Esophagus muscularis mucosa (tissue), 4 donors: ENCODE measurements around the gene TRMT61A. TPM values are rescaled to one million over a fixed set of nuclear protein-coding genes. Genes with fewer than 3 reads are reported as not detected.

Source experiments
- DNase-seq: peaks from one replicate; pipeline ENCODE4 v3.0.0-alpha.2; 2017; ENCODE audit errors: extremely low spot score
- H3K27ac ChIP-seq, 4 donors: fragments of 200-600 bp; sonication (generic); replicated peaks in 1 of 4; 1 replicate in 3 of 4; 2 replicates in 1 of 4; pipeline ENCODE4 v1.5.1; 2016 to 2019; ENCODE audit warnings: mild to moderate bottlenecking in 1 of 4
- H3K27me3 ChIP-seq, 4 donors: fragments of 200-600 bp; sonication (generic); one replicate each; pipeline versions ENCODE4 v1.5.1 to v1.6.0; 2016 to 2019
- H3K36me3 ChIP-seq, 4 donors: fragments of 200-600 bp; sonication (generic); one replicate each; pipeline ENCODE4 v1.5.1; 2016 to 2019
- H3K4me1 ChIP-seq, 4 donors: fragments of 200-600 bp; sonication (generic); one replicate each; pipeline ENCODE4 v1.5.1; 2016 to 2019
- H3K4me3 ChIP-seq, 4 donors: fragments of 200-600 bp; sonication (generic); 1 replicate in 2 of 4; 2 replicates in 2 of 4; pipeline ENCODE4 v1.5.1; 2016 to 2019; ENCODE audit warnings: mild to moderate bottlenecking in 4 of 4, moderate library complexity in 1 of 4
- H3K9me3 ChIP-seq, 4 donors: fragments of 200-600 bp; sonication (generic); 1 replicate in 3 of 4; 2 replicates in 1 of 4; pipeline ENCODE4 v1.5.1; 2016 to 2019
- CTCF ChIP-seq, 3 experiments: fragments of 200-600 bp in 2 of 3; fragments of 450-650 bp in 1 of 3; sonication (generic) in 2 of 3; IDR thresholded peaks; one replicate each; pipeline ENCODE4 v1.5.1; 2017 to 2019; ENCODE audit warnings: antibody characterized with exemption in 3 of 3, mild to moderate bottlenecking in 2 of 3, moderate library complexity in 1 of 3
- EP300 ChIP-seq: sonication (generic); formaldehyde crosslinking; IDR thresholded peaks from one replicate; pipeline ENCODE4 v1.6.1; 2017; ENCODE audit warnings: antibody characterized with exemption
- POLR2A ChIP-seq: fragments of 450-650 bp; IDR thresholded peaks from one replicate; pipeline ENCODE4 v1.6.1; 2017; ENCODE audit warnings: antibody characterized with exemption, moderate library complexity, mild to moderate bottlenecking, low read depth
- POLR2AphosphoS5 ChIP-seq, 2 donors: sonication (generic); formaldehyde crosslinking; IDR thresholded peaks; one replicate each; pipeline ENCODE4 v1.6.1; 2017; ENCODE audit warnings: antibody characterized with exemption in 2 of 2
- WGBS: methylation state at CpG from one replicate; pipeline ENCODE4 v1.1.5; 2018; 5-methylcytosine and 5-hydroxymethylcytosine counted together
- intact Hi-C: fragments of 100-400 bp; cut with DNase I; formaldehyde crosslinking; loops from one replicate; pipeline ENCODE4 v1.15.1; 2023
- total RNA-seq, 4 donors: library from RNA; depleted of rRNA; stranded (reverse); fragments of >200 nt; gene quantifications; one replicate each; pipeline versions ENCODE4 v1.1.0 to v1.2.1, GENCODE V29; 2016

Gene TRMT61A
- total RNA-seq, 4 donors from 2014 or later: 28.7 to 50.0 (median 35.2) TPM

GRCh38 chr14:103500148-103500990 lies 28.6 kb upstream of the TRMT61A start:
- Histone ChIP-seq H3K4me3 (no peak overlapping the region), H3K4me1 (peaks cover 8 to 12% (median 11%) of the 10 kb centered on the region in 4 donors), H3K9me3 (no peaks in the 10 kb centered on the region), H3K27me3 (no peaks in the 10 kb centered on the region), H3K36me3 (peaks cover 26 to 87% (median 78%) of the 10 kb centered on the region in 4 donors), H3K27ac (peak overlapping the region; percentile 45 to 69 (median 60))
- peak; percentile 97 for DNase-seq
- peak; percentile 91 to 95 (median 93) for TF ChIP-seq CTCF (IDR thresholded peaks at IDR 0.05)
- no peak for TF ChIP-seq POLR2A
- no peak for TF ChIP-seq EP300
- peak in 1 of 2 donors; percentile 78 for TF ChIP-seq POLR2AphosphoS5 (IDR thresholded peaks at IDR 0.05)
- intact Hi-C loops: no loop called here
- 39% methylated on average over 17 of the region's 17 CpGs for WGBS

GRCh38 chr14:103501041-103501870 lies 27.7 kb upstream of the TRMT61A start:
- Histone ChIP-seq H3K27me3 (no peaks in the 10 kb centered on the region), H3K36me3 (peaks cover 26 to 87% (median 78%) of the 10 kb centered on the region in 4 donors), H3K4me3 (no peak overlapping the region), H3K4me1 (peaks cover 8 to 16% (median 11%) of the 10 kb centered on the region in 4 donors), H3K27ac (peak overlapping the region; percentile 45 to 69 (median 60)), H3K9me3 (no peaks in the 10 kb centered on the region)
- DNase-seq: no peak
- WGBS: 78% methylated on average over 11 of the region's 11 CpGs
- intact Hi-C loops: no loop called here
- TF ChIP-seq EP300 (no peak), POLR2AphosphoS5 (IDR thresholded peaks at IDR 0.05) (no peak), CTCF (IDR thresholded peaks at IDR 0.05) (no peak), POLR2A (no peak)

GRCh38 chr14:103501921-103502669 lies 26.9 kb upstream of the TRMT61A start:
- Histone ChIP-seq H3K4me1 (peaks cover 8 to 16% (median 11%) of the 10 kb centered on the region in 4 donors), H3K4me3 (no peak overlapping the region), H3K27ac (no peak overlapping the region), H3K27me3 (no peaks in the 10 kb centered on the region), H3K9me3 (no peaks in the 10 kb centered on the region), H3K36me3 (peaks cover 26 to 84% (median 75%) of the 10 kb centered on the region in 4 donors)
- 93% methylated on average over 9 of the region's 9 CpGs for WGBS
- intact Hi-C loops: no loop called here
- TF ChIP-seq EP300: no peak
- TF ChIP-seq POLR2AphosphoS5 (IDR thresholded peaks at IDR 0.05): no peak
- no peak for TF ChIP-seq POLR2A
- TF ChIP-seq CTCF (IDR thresholded peaks at IDR 0.05): no peak
- no peak for DNase-seq

GRCh38 chr14:103502877-103503276 lies 26.1 kb upstream of the TRMT61A start:
- Histone ChIP-seq H3K36me3 (peaks cover 26 to 92% (median 76%) of the 10 kb centered on the region in 4 donors), H3K27me3 (no peaks in the 10 kb centered on the region), H3K4me3 (no peak overlapping the region), H3K9me3 (no peaks in the 10 kb centered on the region), H3K4me1 (peaks cover 8 to 16% (median 11%) of the 10 kb centered on the region in 4 donors), H3K27ac (no peak overlapping the region)
- no peak for DNase-seq
- intact Hi-C loops: no loop called here
- 94% methylated on average over 18 of the region's 18 CpGs for WGBS
- TF ChIP-seq POLR2AphosphoS5 (IDR thresholded peaks at IDR 0.05): no peak
- no peak for TF ChIP-seq EP300
- TF ChIP-seq POLR2A: no peak
- no peak for TF ChIP-seq CTCF (IDR thresholded peaks at IDR 0.05)
